GM12878 (cell line): ENCODE measurements around the gene BSND. TPM values are rescaled to one million over a fixed set of nuclear protein-coding genes. Genes with fewer than 3 reads are reported as not detected.

Experiments
- ATAC-seq: fragments of 200-7000 bp; cut with Tn5 transposase; 3 replicates; pipeline ENCODE4 v1.9.1; 2020; ENCODE audit warnings: mild to moderate bottlenecking, moderate library complexity
- BruUV-seq: library from RNA; stranded (reverse); fragments of 400-500 nt; replicated peaks from 2 replicates; lab custom pipeline; 2021; lab: Mats Ljungman, UMichigan
- CTCF ChIA-PET: fragments of 300-600 bp; sonication (Branson Sonifier 250); formaldehyde crosslinking; extraction: SDS; loops from one replicate; lab custom pipeline; 2021; ENCODE audit warnings: inconsistent platforms; lab: Yijun Ruan, JAX
- POLR2A ChIA-PET: fragments of 350-600 bp; formaldehyde crosslinking; extraction: SDS; loops from one replicate; lab custom pipeline; 2021; ENCODE audit warnings: inconsistent platforms; lab: Charles Lee
- RAD21 ChIA-PET: fragments of 300-600 bp; sonication (Branson Sonifier 250); formaldehyde crosslinking; loops from one replicate; lab custom pipeline; 2023; ENCODE audit warnings: antibody characterized with exemption; ENCODE audit not compliant: unreplicated experiment; lab: Charles Lee
- SMC1A ChIA-PET: fragments of 300-600 bp; sonication (Branson Sonifier 250); formaldehyde crosslinking; loops from one replicate; lab custom pipeline; 2023; ENCODE audit not compliant: unreplicated experiment, uncharacterized antibody; lab: Charles Lee
- DNase-seq: peaks from one replicate; pipeline ENCODE4 v3.0.0-alpha.2; 2011; ENCODE audit warnings: low read depth, low spot score
- FAIRE-seq: peaks from 3 replicates; lab custom pipeline; 2011; peaks lifted over from hg19 to GRCh38; lab: Jason Lieb, UNC
- H2AFZ ChIP-seq: 2 replicates; pipeline ENCODE4 v1.6.0; 2011; ENCODE audit warnings: low read depth, low read length, control low read depth; ENCODE audit not compliant: control insufficient read depth
- H3K27ac ChIP-seq: 2 replicates; pipeline ENCODE4 v1.5.1; 2011; ENCODE audit warnings: control low read depth; ENCODE audit not compliant: control insufficient read depth, insufficient read depth
- H3K27me3 ChIP-seq, 2 experiments: replicated peaks in 1 of 2; 2 replicates each; pipeline versions ENCODE4 v1.6.0 to v1.6.1; 2011; ENCODE audit warnings: low read length in 1 of 2; ENCODE audit not compliant: control insufficient read depth in 2 of 2, insufficient read depth in 2 of 2
- H3K36me3 ChIP-seq, 2 experiments: 2 replicates each; pipeline ENCODE4 v1.5.1; 2011; ENCODE audit warnings: low read length in 1 of 2; ENCODE audit not compliant: control insufficient read depth in 2 of 2, insufficient read depth in 2 of 2
- H3K4me1 ChIP-seq: 2 replicates; pipeline ENCODE4 v1.6.1; 2011; ENCODE audit warnings: mild to moderate bottlenecking, low read length, moderate library complexity, mixed read lengths; ENCODE audit not compliant: control insufficient read depth, insufficient read depth
- H3K4me2 ChIP-seq: 2 replicates; pipeline ENCODE4 v1.6.0; 2011; ENCODE audit warnings: control low read depth; ENCODE audit not compliant: control insufficient read depth, insufficient read depth
- H3K4me3 ChIP-seq: fragments of 200-600 bp; sonication (generic); 2 replicates; pipeline ENCODE4 v1.5.1; 2016
- H3K79me2 ChIP-seq: 2 replicates; pipeline ENCODE4 v1.6.0; 2011; ENCODE audit warnings: low read length; ENCODE audit not compliant: control insufficient read depth, insufficient read depth
- H3K9ac ChIP-seq: 2 replicates; pipeline ENCODE4 v1.8.0; 2011; ENCODE audit warnings: low read length, control low read depth, mixed read lengths; ENCODE audit not compliant: control insufficient read depth, insufficient read depth
- H3K9me3 ChIP-seq: replicated peaks from 3 replicates; pipeline ENCODE4 v1.5.1; 2011; ENCODE audit warnings: mild to moderate bottlenecking, low read length; ENCODE audit not compliant: control insufficient read depth, insufficient read depth
- H4K20me1 ChIP-seq: 2 replicates; pipeline ENCODE4 v1.6.0; 2011; ENCODE audit not compliant: control insufficient read depth, insufficient read depth
- CEBPB ChIP-seq, 2 experiments: fragments of 150-350 bp in 1 of 2; IDR thresholded peaks; 2 replicates each; pipeline ENCODE4 v1.6.1; 2012 to 2014; ENCODE audit warnings: low read depth in 2 of 2, low read length in 2 of 2, borderline replicate concordance in 1 of 2, inconsistent platforms in 1 of 2
- EP300 ChIP-seq, 2 experiments: fragments of 150-350 bp in 1 of 2; IDR thresholded peaks; 2 replicates each; pipeline ENCODE4 v1.6.1; 2011 to 2012; ENCODE audit warnings: low read depth in 2 of 2, low read length in 2 of 2, borderline replicate concordance in 1 of 2, improper control_type of control experiment in 1 of 2, inconsistent platforms in 1 of 2; ENCODE audit not compliant: control insufficient read depth in 1 of 2
- WGBS: methylation state at CpG from one replicate; pipeline ENCODE4 v1.1.6; 2016; ENCODE audit warnings: low lambda C conversion rate; ENCODE audit not compliant: insufficient replicate concordance, insufficient coverage; ENCODE audit errors: missing lambda C conversion rate; 5-methylcytosine and 5-hydroxymethylcytosine counted together
- in situ Hi-C: fragments of 300-500 bp; cut with MboI; formaldehyde crosslinking; loops from 9 replicates; pipeline ENCODE4 v1.14.3; 2018; ENCODE audit warnings: mixed read lengths
- intact Hi-C: fragments of 100-400 bp; cut with micrococcal nuclease; formaldehyde crosslinking; loops from one replicate; pipeline ENCODE4 v1.14.2; 2022; ENCODE audit not compliant: unreplicated experiment
- polyA plus RNA-seq, 11 experiments: library from polyadenylated mRNA; depleted of rRNA in 4 of 11; unstranded in 6 of 11; stranded (reverse) in 5 of 11; fragments of >200 nt; fragmentation: Nextera tagmentation in 4 of 11; fragmentation: Illumina TruSeq in 1 of 11; extraction: Ambion mirVana in 4 of 11; extraction: Trizol in 1 of 11; gene quantifications; 1 replicate in 1 of 11; 2 replicates in 10 of 11; pipeline versions ENCODE4 v1.2.1 to v1.2.3, GENCODE V29; 2011 to 2016; ENCODE audit warnings: inconsistent platforms in 2 of 11, missing spikeins in 2 of 11, low read depth in 1 of 11
- total RNA-seq, 4 experiments: library from RNA; depleted of rRNA in 3 of 4; stranded (reverse); fragments of >200 nt in 3 of 4; fragmentation: Illumina TruSeq in 1 of 4; extraction: Trizol in 1 of 4; gene quantifications; 2 replicates each; pipeline versions ENCODE4 v1.2.1 to v1.2.3, GENCODE V29; 2013 to 2021
- TF ChIP-seq, protein P1 (sequence below), 3 experiments: IDR thresholded peaks in 2 of 3; conservative IDR thresholded peaks in 1 of 3; 2 replicates each; pipeline ENCODE4 v1.5.1; 2011; ENCODE audit warnings: low read depth in 3 of 3, low read length in 3 of 3, mild to moderate bottlenecking in 3 of 3, control low read depth in 2 of 3, moderate library complexity in 2 of 3, inconsistent platforms in 1 of 3, mixed read lengths in 1 of 3; ENCODE audit not compliant: control insufficient read depth in 2 of 3, insufficient read depth in 1 of 3; ENCODE audit errors: extremely low read depth in 1 of 3

Gene BSND
- total and polyA plus RNA-seq, 10 of the 15 experiments (the other 5 are each of a cell fraction or from before 2014, with no cell fraction given), result not detected

DNA sequence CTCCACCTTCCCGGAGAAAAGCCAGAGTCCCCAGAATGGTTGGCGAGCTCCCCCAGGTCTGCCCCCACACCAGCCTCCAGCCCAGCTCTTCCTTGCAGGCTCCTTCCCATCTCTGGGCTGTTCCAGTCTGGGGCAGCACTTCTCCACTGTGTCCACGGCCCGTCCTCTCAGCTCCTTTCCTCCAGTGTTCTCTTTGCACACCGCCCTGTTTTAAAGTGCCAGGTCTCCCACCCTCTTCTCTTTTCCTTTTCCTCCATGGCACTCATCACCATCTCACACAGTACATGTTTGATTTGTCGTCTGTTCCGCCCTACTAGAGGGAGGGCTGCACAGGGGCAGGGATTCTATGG lies 34.5 kb downstream of the BSND start:
- Histone ChIP-seq H3K4me2 (no peak overlapping the region), H3K9ac (no peak overlapping the region), H3K27ac (no peak overlapping the region), H3K27me3 (peaks cover 5 to 12% of the 10 kb centered on the region in 2 experiments; a peak in 3 of 4 replicates), H3K9me3 (no peaks in the 10 kb centered on the region), H3K4me3 (no peak overlapping the region), H3K79me2 (no peaks in the 10 kb centered on the region), H3K36me3 (no peaks in the 10 kb centered on the region), H2AFZ (no peak overlapping the region), H3K4me1 (no peaks in the 10 kb centered on the region), H4K20me1 (no peaks in the 10 kb centered on the region; the same call in 1 of the 2 replicates)
- BruUV-seq, result no TSS peak
- WGBS, result 41% methylated on average over 5 of the region's 7 CpGs
- DNase-seq (no peak), ATAC-seq (no peak), FAIRE-seq (no peak)
- TF ChIP-seq, protein P1, sequence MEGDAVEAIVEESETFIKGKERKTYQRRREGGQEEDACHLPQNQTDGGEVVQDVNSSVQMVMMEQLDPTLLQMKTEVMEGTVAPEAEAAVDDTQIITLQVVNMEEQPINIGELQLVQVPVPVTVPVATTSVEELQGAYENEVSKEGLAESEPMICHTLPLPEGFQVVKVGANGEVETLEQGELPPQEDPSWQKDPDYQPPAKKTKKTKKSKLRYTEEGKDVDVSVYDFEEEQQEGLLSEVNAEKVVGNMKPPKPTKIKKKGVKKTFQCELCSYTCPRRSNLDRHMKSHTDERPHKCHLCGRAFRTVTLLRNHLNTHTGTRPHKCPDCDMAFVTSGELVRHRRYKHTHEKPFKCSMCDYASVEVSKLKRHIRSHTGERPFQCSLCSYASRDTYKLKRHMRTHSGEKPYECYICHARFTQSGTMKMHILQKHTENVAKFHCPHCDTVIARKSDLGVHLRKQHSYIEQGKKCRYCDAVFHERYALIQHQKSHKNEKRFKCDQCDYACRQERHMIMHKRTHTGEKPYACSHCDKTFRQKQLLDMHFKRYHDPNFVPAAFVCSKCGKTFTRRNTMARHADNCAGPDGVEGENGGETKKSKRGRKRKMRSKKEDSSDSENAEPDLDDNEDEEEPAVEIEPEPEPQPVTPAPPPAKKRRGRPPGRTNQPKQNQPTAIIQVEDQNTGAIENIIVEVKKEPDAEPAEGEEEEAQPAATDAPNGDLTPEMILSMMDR (IDR thresholded peaks at IDR 0.05 in 2 of 3, conservative IDR thresholded peaks at IDR 0.05 in 1 of 3; ENCODE audit: control insufficient read depth in 2 of 3, extremely low read depth in 1 of 3, insufficient read depth in 1 of 3, low read depth in 3 of 3, low read length in 3 of 3), result no peak
- TF ChIP-seq CEBPB (IDR thresholded peaks at IDR 0.05; ENCODE audit: borderline replicate concordance in 1 of 2, low read depth in 2 of 2, low read length in 2 of 2), result no peak
- no peak for TF ChIP-seq EP300 (IDR thresholded peaks at IDR 0.05; ENCODE audit: borderline replicate concordance in 1 of 2, control insufficient read depth in 1 of 2, low read depth in 2 of 2, low read length in 2 of 2)
- RAD21 ChIA-PET, result no interaction called here
- in situ Hi-C loops, result loop anchor here (5.0 kb wide), 1 partner anchor 51 kb away; the partner anchor contains the start of gene TMEM61
- CTCF ChIA-PET, result interaction anchor here (1.5 to 2.0 kb wide), 2 partner anchors 11 to 88 kb away, joined by 4 read pairs; no protein-coding TSS in a partner anchor
- SMC1A ChIA-PET, result interaction anchor here (0.7 kb wide), 1 partner anchor 82 kb away, joined by 3 read pairs; no protein-coding TSS in a partner anchor
- POLR2A ChIA-PET, result no interaction called here
- intact Hi-C loops, result no loop called here
